ENCODE results near the gene LDB3. TPM values are rescaled to one million over a fixed set of nuclear protein-coding genes. Genes with fewer than 3 reads are reported as not detected.

The LDB3 gene
- total RNA-seq, 2 donors from 2014 or later, result 0.66 to 0.78 TPM

DNA sequence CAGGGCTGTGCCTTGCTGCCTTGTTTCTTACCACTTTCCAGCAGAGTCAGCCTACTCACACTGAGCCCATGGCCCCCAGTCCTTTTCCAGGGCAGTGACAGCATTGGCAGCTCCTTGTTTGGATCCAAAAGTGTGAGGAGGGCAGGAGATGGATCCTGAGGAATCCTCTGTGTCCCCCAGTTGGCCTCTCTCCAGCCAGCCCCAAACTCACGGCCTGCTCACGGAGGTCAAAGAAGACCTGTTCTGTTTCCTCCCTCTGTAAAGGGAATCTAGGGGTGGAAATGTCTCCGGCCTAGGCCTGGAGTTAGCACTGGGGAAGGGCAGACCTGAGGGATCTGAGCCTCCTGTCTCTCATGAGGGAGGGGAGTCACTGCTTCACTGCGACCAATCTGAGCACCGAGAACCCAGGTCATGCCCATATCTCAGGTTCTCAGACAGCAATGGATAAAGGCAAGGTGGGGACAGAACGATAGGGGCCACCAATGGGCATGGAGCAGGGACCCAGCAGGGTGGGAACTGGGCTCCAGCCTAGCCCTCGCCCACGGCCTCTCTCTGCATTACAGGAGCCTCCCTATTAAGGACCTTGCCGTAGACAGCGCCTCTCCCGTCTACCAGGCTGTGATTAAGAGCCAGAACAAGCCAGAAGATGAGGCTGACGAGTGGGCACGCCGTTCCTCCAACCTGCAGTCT, 23.2 kb downstream of the LDB3 start:
- intact Hi-C loops (cut with DNase I), result loop anchor here (5.0 kb wide), 1 partner anchor 206 kb away; no protein-coding TSS in a partner anchor

DNA sequence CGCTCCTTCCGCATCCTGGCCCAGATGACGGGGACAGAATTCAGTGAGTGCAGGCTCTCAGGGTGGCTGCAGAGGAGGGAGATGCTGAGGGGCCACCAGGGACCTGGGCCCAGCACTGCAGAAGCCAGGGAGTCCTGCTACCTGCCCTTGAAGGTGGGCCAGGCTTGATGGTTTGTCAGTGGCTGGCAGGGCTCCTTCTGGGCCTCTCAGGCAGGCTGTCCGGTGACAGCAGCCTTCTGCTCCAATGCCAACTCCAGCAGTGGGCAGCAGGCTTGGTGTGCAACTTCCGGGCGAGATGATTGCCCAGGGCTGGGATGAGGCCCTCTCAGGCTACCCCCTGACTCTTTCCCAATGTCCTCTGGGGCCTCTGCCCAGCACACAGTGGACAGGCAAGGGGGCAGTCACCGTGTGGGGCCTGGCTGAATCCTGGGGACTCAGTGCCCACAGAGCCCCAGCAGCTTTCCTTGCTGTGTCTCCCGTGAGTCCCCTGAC, 23.8 kb downstream of the LDB3 start:
- WGBS, 2 donors, result 100% methylated on average over 5 of the region's 8 CpGs; no CpG with 5 or more reads in 1 of the 2 donors
- H3K36me3 ChIP-seq (replicated peaks in 1 of 2; ENCODE audit: insufficient read depth in 1 of 2, low read depth in 2 of 2), result no peaks in the 10 kb centered on the region
- H3K4me3 ChIP-seq, result no peak overlapping the region
- DNase-seq (no peak), ATAC-seq (no peak)
- peaks cover 7% of the 10 kb centered on the region for H3K4me1 ChIP-seq
- no peaks in the 10 kb centered on the region for H3K9me3 ChIP-seq
- no peak for TF ChIP-seq POLR2A (IDR thresholded peaks at IDR 0.05)
- TF ChIP-seq, protein P1, sequence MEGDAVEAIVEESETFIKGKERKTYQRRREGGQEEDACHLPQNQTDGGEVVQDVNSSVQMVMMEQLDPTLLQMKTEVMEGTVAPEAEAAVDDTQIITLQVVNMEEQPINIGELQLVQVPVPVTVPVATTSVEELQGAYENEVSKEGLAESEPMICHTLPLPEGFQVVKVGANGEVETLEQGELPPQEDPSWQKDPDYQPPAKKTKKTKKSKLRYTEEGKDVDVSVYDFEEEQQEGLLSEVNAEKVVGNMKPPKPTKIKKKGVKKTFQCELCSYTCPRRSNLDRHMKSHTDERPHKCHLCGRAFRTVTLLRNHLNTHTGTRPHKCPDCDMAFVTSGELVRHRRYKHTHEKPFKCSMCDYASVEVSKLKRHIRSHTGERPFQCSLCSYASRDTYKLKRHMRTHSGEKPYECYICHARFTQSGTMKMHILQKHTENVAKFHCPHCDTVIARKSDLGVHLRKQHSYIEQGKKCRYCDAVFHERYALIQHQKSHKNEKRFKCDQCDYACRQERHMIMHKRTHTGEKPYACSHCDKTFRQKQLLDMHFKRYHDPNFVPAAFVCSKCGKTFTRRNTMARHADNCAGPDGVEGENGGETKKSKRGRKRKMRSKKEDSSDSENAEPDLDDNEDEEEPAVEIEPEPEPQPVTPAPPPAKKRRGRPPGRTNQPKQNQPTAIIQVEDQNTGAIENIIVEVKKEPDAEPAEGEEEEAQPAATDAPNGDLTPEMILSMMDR (IDR thresholded peaks at IDR 0.05), result no peak
- H3K27me3 ChIP-seq, result no peaks in the 10 kb centered on the region
- intact Hi-C loops (cut with DNase I), result loop anchor here (5.0 kb wide), 1 partner anchor 205 kb away; no protein-coding TSS in a partner anchor
- H3K27ac ChIP-seq, result no peak overlapping the region

More for the DNA sequence above, 23.2 kb downstream of the LDB3 start:
- H3K4me3 ChIP-seq, result no peak overlapping the region
- no peak for TF ChIP-seq POLR2A (IDR thresholded peaks at IDR 0.05)
- TF ChIP-seq, protein P1 (IDR thresholded peaks at IDR 0.05), result no peak
- no peaks in the 10 kb centered on the region for H3K36me3 ChIP-seq (replicated peaks in 1 of 2; ENCODE audit: insufficient read depth in 1 of 2, low read depth in 2 of 2)
- ATAC-seq, result no peak
- H3K9me3 ChIP-seq, result no peaks in the 10 kb centered on the region
- 94 to 100% methylated on average over 2 to 14 of the region's 14 CpGs for WGBS, 2 donors
- H3K27ac ChIP-seq, result no peak overlapping the region
- H3K27me3 ChIP-seq, result no peaks in the 10 kb centered on the region
- peaks cover 7% of the 10 kb centered on the region for H3K4me1 ChIP-seq
- DNase-seq, result no peak

DNA sequence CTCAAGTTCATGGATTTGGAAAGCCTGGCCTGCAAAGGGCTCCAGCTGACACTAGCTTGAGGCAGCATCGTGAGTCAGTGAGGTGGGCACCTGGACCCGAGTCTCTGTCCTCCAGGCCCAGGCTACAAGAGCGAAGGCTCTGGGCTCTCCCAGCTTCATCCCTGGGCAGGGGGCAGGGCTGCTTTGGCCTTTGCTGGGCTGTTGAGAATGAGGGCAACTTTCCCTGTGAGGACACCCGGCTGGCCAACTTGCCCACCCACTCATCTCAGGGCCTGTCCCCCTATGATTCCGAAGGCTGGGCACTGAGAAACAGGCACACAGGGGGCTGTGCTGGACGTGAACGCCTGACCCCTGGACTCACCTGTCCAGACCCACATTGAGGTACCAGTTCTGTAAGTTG, 24.4 kb downstream of the LDB3 start:
- H3K4me1 ChIP-seq, result peaks cover 7% of the 10 kb centered on the region
- H3K27ac ChIP-seq, result no peak overlapping the region
- H3K9me3 ChIP-seq, result no peaks in the 10 kb centered on the region
- TF ChIP-seq, protein P1 (IDR thresholded peaks at IDR 0.05), result no peak
- 87 to 93% methylated on average over 3 to 7 of the region's 7 CpGs for WGBS, 2 donors
- no peak for ATAC-seq
- DNase-seq, result no peak
- H3K27me3 ChIP-seq, result no peaks in the 10 kb centered on the region
- no peaks in the 10 kb centered on the region for H3K36me3 ChIP-seq (replicated peaks in 1 of 2; ENCODE audit: insufficient read depth in 1 of 2, low read depth in 2 of 2)
- no peak overlapping the region for H3K4me3 ChIP-seq
- intact Hi-C loops (cut with DNase I), result loop anchor here (5.0 kb wide), 1 partner anchor 205 kb away; no protein-coding TSS in a partner anchor

DNA sequence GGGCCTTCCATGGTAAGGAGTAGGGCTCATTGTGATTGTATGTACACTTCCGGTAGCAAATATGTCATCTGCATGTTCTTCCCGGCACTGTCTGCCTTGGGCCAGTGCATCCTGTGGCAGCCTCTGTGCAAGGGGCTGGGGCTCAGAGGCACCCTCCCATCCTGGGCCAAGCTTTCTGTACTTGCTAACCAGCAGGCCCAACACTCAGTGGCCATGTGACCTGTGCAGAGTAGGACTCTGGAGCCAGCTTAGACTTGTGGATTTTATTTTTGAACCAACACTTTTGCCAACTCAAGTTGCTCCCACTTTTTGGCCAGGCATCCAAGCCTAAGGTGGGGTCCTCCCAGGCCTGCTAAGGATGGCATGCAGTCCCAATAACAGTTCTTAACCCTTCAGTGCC, 25.0 kb downstream of the LDB3 start:
- TF ChIP-seq, protein P1 (IDR thresholded peaks at IDR 0.05), result no peak
- no peak for TF ChIP-seq POLR2A (IDR thresholded peaks at IDR 0.05)
- Histone ChIP-seq H3K27ac (no peak overlapping the region), H3K27me3 (no peaks in the 10 kb centered on the region), H3K4me3 (no peak overlapping the region), H3K4me1 (peaks cover 7% of the 10 kb centered on the region), H3K9me3 (no peaks in the 10 kb centered on the region), H3K36me3 (replicated peaks in 1 of 2; ENCODE audit: insufficient read depth in 1 of 2, low read depth in 2 of 2) (no peaks in the 10 kb centered on the region)
- DNase-seq, result no peak
- ATAC-seq, result no peak
- WGBS, 2 donors, result 83% methylated on average over 2 of the region's 2 CpGs
- intact Hi-C loops (cut with DNase I), result loop anchor here (5.0 kb wide), 1 partner anchor 204 kb away; no protein-coding TSS in a partner anchor
